A673 (cell line): Measurements from ENCODE around the gene BTBD3. TPM values are rescaled to one million over a fixed set of nuclear protein-coding genes. Genes with fewer than 3 reads are reported as not detected.

Experiments used
- BruUV-seq: library from RNA; stranded (reverse); fragments of 400-500 nt; replicated peaks from 2 replicates; lab custom pipeline; 2021; lab: Mats Ljungman, UMichigan
- CTCF ChIA-PET: fragments of 300-600 bp; sonication (Branson Sonifier 250); formaldehyde crosslinking; loops from one replicate; lab custom pipeline; 2022; ENCODE audit warnings: antibody characterized with exemption; lab: Charles Lee
- POLR2A ChIA-PET: fragments of 300-600 bp; sonication (Branson Sonifier 250); formaldehyde crosslinking; loops from one replicate; lab custom pipeline; 2022; ENCODE audit warnings: antibody characterized with exemption; ENCODE audit not compliant: low non-redundant PET; lab: Charles Lee
- DNase-seq: peaks from one replicate; pipeline ENCODE4 v3.0.0-alpha.2; 2015; ENCODE audit warnings: low spot score
- H3K27ac ChIP-seq: fragments of 200-600 bp; sonication (generic); 2 replicates; pipeline ENCODE4 v1.5.1; 2016; ENCODE audit warnings: mixed run types, low read depth, mild to moderate bottlenecking, mixed read lengths, antibody characterized with exemption, low read length; ENCODE audit not compliant: poor library complexity, severe bottlenecking
- H3K27me3 ChIP-seq: fragments of 200-600 bp; sonication (generic); replicated peaks from 2 replicates; pipeline ENCODE4 v1.6.1; 2017; ENCODE audit warnings: mixed run types, low read depth, mild to moderate bottlenecking, mixed read lengths, antibody characterized with exemption, low read length; ENCODE audit not compliant: insufficient read depth, poor library complexity
- H3K36me3 ChIP-seq: fragments of 200-600 bp; sonication (generic); 2 replicates; pipeline ENCODE4 v1.6.1; 2016; ENCODE audit warnings: mixed run types, mild to moderate bottlenecking, mixed read lengths, antibody characterized with exemption, low read length; ENCODE audit not compliant: insufficient read depth, poor library complexity, severe bottlenecking
- H3K4me1 ChIP-seq: fragments of 200-600 bp; sonication (generic); 2 replicates; pipeline ENCODE4 v1.6.1; 2017; ENCODE audit warnings: mixed run types, mild to moderate bottlenecking, mixed read lengths, antibody characterized with exemption, low read length; ENCODE audit not compliant: insufficient read depth, poor library complexity, severe bottlenecking
- H3K4me3 ChIP-seq: fragments of 200-600 bp; sonication (generic); 2 replicates; pipeline ENCODE4 v1.5.1; 2016; ENCODE audit warnings: low read depth, mixed run types, mild to moderate bottlenecking, mixed read lengths, low read length; ENCODE audit not compliant: poor library complexity, severe bottlenecking
- H3K9me3 ChIP-seq: fragments of 200-600 bp; sonication (generic); 2 replicates; pipeline ENCODE4 v1.6.1; 2016; ENCODE audit warnings: mixed run types, low read depth, mild to moderate bottlenecking, mixed read lengths, antibody characterized with exemption, low read length; ENCODE audit not compliant: poor library complexity, severe bottlenecking
- EZH2 ChIP-seq: fragments of 200-600 bp; sonication (generic); IDR thresholded peaks from 2 replicates; pipeline ENCODE4 v1.6.1; 2017; ENCODE audit warnings: borderline replicate concordance, low read depth, mild to moderate bottlenecking, mixed read lengths, antibody characterized with exemption, low read length; ENCODE audit not compliant: poor library complexity, severe bottlenecking
- intact Hi-C: fragments of 100-400 bp; cut with micrococcal nuclease; formaldehyde crosslinking; loops from one replicate; pipeline ENCODE4 v1.10.0; 2022; ENCODE audit not compliant: unreplicated experiment
- total RNA-seq: library from RNA; stranded (reverse); gene quantifications from 2 replicates; pipeline ENCODE4 v1.2.3, GENCODE V29; 2021
- TF ChIP-seq, protein P1 (sequence below): fragments of 300-800, 200-600 bp; sonication (generic); conservative IDR thresholded peaks from 2 replicates; pipeline ENCODE4 v1.5.1; 2017; ENCODE audit warnings: low read depth, mild to moderate bottlenecking, antibody characterized with exemption, low read length, moderate library complexity, mixed read lengths

The BTBD3 gene
- total RNA-seq, 1 experiment from 2014 or later: 43.5 TPM

DNA sequence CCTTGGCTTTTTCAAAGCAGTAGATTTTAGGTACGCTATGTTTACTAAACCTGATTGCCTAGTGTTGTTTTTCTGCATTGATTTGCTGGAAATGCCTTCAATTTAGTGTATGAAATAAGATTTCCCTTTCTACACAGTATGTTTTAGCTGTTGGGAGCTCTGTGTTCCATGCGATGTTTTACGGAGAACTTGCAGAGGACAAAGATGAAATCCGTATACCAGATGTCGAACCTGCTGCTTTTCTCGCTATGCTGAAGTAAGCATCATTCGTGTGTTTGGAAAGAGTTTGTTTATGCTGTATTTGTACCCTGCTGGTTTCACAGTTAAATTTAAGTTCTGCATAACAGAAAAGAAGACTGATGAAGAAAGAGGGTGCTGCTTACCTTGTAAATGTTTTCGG lies 1.9 kb downstream of the BTBD3 start:
- no peak for DNase-seq
- POLR2A ChIA-PET: no interaction called here
- CTCF ChIA-PET: no interaction called here
- no TSS peak for BruUV-seq
- H3K4me1 ChIP-seq: no peaks in the 10 kb centered on the region
- no peak overlapping the region for H3K27ac ChIP-seq
- TF ChIP-seq, protein P1, sequence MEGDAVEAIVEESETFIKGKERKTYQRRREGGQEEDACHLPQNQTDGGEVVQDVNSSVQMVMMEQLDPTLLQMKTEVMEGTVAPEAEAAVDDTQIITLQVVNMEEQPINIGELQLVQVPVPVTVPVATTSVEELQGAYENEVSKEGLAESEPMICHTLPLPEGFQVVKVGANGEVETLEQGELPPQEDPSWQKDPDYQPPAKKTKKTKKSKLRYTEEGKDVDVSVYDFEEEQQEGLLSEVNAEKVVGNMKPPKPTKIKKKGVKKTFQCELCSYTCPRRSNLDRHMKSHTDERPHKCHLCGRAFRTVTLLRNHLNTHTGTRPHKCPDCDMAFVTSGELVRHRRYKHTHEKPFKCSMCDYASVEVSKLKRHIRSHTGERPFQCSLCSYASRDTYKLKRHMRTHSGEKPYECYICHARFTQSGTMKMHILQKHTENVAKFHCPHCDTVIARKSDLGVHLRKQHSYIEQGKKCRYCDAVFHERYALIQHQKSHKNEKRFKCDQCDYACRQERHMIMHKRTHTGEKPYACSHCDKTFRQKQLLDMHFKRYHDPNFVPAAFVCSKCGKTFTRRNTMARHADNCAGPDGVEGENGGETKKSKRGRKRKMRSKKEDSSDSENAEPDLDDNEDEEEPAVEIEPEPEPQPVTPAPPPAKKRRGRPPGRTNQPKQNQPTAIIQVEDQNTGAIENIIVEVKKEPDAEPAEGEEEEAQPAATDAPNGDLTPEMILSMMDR: no peak
- no peak for TF ChIP-seq EZH2
- H3K9me3 ChIP-seq: no peaks in the 10 kb centered on the region
- peaks cover 15% of the 10 kb centered on the region for H3K36me3 ChIP-seq
- no peak overlapping the region for H3K4me3 ChIP-seq
- no peaks in the 10 kb centered on the region for H3K27me3 ChIP-seq
- intact Hi-C loops: no loop called here

DNA sequence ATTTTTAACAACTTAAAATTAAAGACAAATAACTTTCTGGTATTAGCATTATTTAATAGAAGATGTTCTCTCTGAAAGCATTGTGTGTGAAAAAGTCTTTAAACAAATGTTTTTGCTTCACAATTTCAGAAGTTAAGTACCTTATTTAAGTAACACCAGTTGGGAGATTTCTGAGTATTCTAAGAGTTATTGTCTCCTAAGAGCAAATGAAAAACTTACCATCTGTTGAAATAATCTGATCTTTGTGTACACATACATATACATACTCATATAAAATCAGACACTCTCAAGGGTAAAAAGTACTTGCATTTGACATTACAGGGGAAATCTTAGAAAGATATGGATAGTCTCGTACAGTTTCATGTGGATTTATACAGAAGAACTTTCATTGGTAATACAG lies 2.4 kb downstream of the BTBD3 start:
- intact Hi-C loops: no loop called here

DNA sequence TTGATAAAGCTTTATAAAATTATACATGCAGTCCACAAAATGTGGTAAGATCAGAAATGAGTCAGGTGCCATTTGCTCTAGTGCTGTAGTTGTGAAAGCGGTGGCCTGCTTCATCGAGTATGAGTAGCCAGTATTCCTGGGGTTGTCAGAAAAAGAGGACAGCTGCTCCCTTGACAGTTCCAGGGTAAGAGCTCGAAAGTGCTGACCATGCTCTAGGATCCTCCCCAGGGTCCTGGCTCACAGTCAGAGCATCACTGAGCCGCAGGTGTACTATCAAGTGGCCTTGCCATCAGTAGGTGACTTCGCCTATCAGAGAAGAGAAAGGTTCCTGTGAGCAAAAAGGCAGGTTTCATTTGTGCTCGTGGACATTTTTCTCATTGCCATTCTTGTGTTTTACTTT lies 3.6 kb downstream of the BTBD3 start:
- no peak overlapping the region for H3K27ac ChIP-seq
- intact Hi-C loops: no loop called here
- TF ChIP-seq, protein P1: no peak
- no peak for TF ChIP-seq EZH2
- no peaks in the 10 kb centered on the region for H3K27me3 ChIP-seq
- no peak overlapping the region for H3K4me3 ChIP-seq
- no peaks in the 10 kb centered on the region for H3K9me3 ChIP-seq
- POLR2A ChIA-PET: no interaction called here
- no peaks in the 10 kb centered on the region for H3K4me1 ChIP-seq
- H3K36me3 ChIP-seq: peaks cover 16% of the 10 kb centered on the region
- DNase-seq: no peak
- CTCF ChIA-PET: no interaction called here
- BruUV-seq: no TSS peak

More for the DNA sequence above, 2.4 kb downstream of the BTBD3 start:
- TF ChIP-seq, protein P1: no peak
- TF ChIP-seq EZH2: no peak
- no peak overlapping the region for H3K4me3 ChIP-seq
- no peaks in the 10 kb centered on the region for H3K4me1 ChIP-seq
- POLR2A ChIA-PET: no interaction called here
- peaks cover 16% of the 10 kb centered on the region for H3K36me3 ChIP-seq
- CTCF ChIA-PET: no interaction called here
- H3K9me3 ChIP-seq: no peaks in the 10 kb centered on the region
- no TSS peak for BruUV-seq
- H3K27ac ChIP-seq: no peak overlapping the region
- no peaks in the 10 kb centered on the region for H3K27me3 ChIP-seq
- no peak for DNase-seq
